HG02610 (cell line): Measurements from ENCODE around the gene ATCAY.
A peak's percentile ranks its signal among the peaks of the same experiment; 100 is the strongest.
"Not testable (repeated sequence)": the region's sequence is repeated elsewhere in the genome, so short reads cannot be mapped to it uniquely, and the experiment has no call there.

Source experiments
- ATAC-seq: cut with Tn5 transposase; IDR thresholded peaks from one replicate; pipeline ENCODE4 v1.9.1; 2021; ENCODE audit warnings: mild to moderate bottlenecking, moderate library complexity; ENCODE audit not compliant: unreplicated experiment

Gene ATCAY

GRCh38 chr19:3967983-3968382, 87.5 kb downstream of the ATCAY start:
- ATAC-seq, result not testable (repeated sequence)

- ATAC-seq, result no peak
Observed at GRCh38 chr19:3968556-3969434, 88.3 kb downstream of the ATCAY start.

GRCh38 chr19:3969435-3970312, 89.2 kb downstream of the ATCAY start:
- no peak for ATAC-seq

GRCh38 chr19:3970313-3970807, 89.9 kb downstream of the ATCAY start:
- ATAC-seq, result no peak

GRCh38 chr19:3970808-3971598, 90.5 kb downstream of the ATCAY start, which contains the start of gene DAPK3:
TSS of gene DAPK3 (minus strand) at chr19:3971099. CDS start at chr19:3969735, 1,364 bp downstream.
- peak; percentile 89 for ATAC-seq

GRCh38 chr19:3975144-3975543, 94.7 kb downstream of the ATCAY start:
- ATAC-seq, result no peak

GRCh38 chr19:3975637-3976087, 95.2 kb downstream of the ATCAY start:
- no peak for ATAC-seq

GRCh38 chr19:3976495-3977241, 96.2 kb downstream of the ATCAY start:
- ATAC-seq, result no peak
